Hepatic stellate cell (primary cell): ENCODE measurements around the gene KRTAP1-4.
"Not testable (repeated sequence)": the region's sequence is repeated elsewhere in the genome, so short reads cannot be mapped to it uniquely, and the experiment has no call there.

Experiments used
- DNase-seq: peaks from one replicate; pipeline ENCODE4 v3.0.0; 2011; ENCODE audit warnings: low spot score

Gene KRTAP1-4, protein sequence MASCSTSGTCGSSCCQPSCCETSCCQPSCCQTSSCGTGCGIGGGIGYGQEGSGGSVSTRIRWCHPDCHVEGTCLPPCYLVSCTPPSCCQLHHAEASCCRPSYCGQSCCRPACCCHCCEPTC

DNA sequence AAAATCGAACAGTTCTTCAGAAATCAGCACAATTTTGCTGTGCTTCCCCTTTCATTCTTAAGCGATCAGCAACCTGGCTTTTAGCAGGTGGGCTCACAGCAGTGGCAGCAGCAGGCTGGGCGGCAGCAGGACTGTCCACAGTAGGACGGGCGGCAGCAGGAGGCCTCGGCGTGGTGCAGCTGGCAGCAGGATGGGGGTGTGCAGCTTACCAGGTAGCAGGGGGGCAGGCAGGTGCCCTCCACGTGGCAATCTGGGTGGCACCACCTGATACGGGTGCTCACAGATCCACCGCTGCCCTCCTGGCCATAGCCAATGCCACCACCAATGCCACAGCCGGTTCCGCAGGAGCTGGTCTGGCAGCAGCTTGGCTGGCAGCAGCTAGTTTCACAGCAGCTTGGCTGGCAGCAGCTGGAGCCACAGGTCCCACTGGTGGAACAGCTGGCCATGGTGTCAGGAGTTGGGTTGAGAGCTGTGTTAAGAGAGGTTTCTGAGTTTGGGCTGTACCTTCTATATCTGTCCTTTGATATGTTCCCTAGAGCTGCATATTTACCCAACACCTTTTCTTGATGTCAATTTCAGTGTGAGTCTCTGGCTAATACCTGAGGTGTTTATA, at the start of gene KRTAP1-4:
TSS of gene KRTAP1-4 (minus strand) at position 563 of the 613 bp plus-strand sequence. CDS start at position 446, 117 bp downstream.
- no peak for DNase-seq

DNA sequence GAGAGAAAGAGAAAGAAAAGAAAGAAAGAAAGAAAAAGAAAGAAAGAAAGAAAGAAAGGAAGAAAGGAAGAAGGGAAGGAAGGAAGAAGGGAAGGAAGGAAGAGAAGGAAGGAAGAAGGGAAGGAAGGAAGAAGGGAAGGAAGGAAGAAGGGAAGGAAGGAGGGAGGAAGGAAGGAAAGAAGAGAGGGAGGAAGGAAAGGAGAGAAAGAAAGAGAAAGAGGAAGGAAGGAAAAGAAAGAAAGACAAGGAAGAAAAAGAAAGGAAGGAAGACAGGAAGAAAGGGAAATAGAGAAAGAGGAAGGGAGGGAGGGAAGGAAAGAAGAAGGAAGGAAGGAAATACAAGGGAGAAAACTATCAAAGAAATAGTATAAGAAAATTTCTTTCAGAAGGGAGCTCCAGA, 46.8 kb upstream of the KRTAP1-4 start:
- DNase-seq, result no peak

DNA sequence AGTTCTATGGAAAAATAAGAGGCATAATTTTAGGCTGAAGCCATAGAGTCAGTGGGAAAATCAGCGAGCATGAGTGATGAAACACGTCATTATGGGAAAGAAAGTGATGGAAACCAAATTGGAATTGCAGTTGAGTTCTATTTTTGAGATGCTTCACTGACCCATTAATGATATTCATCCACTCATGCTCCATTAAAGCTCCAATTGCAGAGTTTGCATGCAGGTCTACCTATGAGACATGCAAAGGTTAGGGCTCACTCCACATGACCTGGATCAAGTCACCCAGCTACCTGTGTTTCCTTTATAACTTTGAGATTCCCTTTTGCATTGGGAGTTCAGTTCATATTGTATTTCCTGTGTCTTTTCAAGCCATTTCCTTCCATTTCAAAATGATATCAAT, 43.7 kb upstream of the KRTAP1-4 start:
- no peak for DNase-seq

DNA sequence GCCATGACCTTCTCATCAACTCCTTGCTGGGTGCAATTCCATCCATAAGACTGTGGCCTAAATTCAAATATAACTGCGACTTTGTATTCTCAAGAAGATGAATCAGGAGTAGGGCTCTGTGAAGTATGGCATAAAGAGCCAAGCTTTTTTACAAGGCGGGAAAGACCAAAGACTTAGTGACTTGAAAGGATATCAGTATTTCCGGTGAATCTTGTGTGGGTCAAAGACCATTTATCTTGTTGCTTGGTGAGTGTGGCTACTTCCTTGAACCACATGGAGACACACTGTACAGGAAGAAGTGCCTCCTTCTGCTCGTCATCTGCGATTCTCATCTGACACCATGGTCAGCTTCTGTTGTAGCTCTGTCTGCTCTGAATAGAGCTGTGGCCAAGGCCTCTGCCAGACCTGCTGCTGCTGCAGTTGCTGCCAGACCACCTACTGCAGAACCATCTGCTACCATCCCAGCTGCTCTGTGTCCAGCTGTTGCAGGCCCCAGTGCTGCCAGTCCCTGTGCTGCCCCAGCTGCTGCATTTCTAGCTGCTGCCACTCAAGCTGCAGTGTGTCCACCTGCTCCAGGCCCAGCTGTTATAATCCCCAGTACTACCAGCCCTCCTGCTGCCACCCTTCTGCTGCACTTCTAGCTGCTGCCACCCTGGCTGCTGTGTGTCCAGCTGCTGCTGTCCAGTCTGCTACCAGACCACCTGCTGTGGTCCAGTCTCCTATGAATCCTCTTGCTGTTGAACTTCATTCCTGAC, 41.8 kb upstream of the KRTAP1-4 start:
- no peak for DNase-seq

DNA sequence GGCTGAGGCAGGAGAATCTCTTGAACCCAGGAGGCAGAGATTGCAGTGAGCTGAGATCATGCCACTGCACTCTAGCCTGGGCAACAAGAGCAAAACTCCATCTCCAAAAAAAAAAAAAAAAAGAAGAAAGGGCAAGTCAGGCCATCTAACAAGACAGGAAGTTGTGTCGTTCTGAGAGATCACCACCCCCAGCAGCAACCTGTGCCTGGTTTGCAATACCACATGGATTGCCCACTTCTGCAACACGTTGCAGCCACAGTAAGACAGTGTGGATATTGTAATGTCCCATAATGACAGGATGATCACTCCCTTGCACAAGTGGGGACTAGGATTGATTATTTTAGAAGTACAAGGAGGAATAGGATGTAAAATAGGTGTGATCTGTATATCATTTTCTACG, 39.0 kb upstream of the KRTAP1-4 start:
- DNase-seq, result no peak

DNA sequence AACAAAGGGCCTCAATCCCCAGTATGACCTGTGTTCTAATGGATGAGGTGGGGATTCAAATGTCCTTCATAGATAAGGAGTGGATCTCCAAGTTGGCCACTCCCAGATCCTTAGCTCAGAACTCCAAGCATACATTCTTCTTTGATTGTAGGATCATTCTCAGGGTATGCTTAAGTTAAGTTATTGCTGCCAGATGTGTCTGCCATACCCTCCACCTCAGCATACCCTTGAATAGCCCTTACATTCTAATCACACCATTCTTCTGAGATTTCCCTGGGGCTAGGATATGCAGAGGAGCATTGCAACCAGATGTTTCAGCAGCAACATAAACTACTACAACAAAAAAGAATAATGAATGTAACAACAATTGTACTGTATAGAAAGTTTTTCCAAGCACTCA, 37.3 kb upstream of the KRTAP1-4 start:
- DNase-seq, result no peak

DNA sequence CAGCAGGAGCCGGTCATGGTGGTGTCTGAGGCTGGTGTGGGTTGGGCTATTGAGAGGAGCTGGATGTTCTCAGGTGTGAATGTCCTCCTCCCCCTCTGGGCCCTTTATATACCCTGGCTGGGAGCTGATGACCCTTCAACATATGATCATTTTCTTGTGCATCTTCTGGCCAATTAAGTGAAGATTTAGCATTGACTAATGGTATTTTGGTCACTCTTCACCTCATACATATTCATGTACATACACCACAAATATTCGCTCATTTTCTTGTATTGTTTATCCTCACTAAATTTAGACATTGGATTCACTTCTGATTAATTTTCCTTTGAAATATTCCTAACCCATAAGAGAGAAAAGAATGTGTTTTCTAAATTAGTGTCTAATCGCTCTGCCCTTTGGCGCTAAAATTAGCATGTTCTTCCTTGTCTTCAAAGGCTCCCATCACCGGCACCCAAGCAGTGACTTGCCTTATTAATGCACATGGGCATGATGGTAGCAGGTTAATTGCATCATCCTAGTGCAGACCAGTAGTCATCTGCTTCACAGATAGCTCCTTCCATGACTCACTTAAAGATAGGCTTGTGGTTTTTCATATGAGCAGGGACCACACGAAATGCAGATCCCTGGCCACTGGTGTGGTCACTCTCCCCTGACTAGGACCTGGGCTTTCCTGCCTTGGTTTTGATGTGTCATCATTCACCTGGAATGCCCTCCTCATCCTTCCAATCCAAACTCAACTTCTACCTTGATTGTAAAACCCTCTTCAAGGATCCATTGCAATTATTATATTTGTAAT, 36.0 kb upstream of the KRTAP1-4 start, which contains the start of gene KRTAP2-4:
TSS of gene KRTAP2-4 (minus strand) at position 51 of the 796 bp plus-strand sequence. CDS start at position 17, 34 bp downstream.
- DNase-seq, result peak; percentile 78

DNA sequence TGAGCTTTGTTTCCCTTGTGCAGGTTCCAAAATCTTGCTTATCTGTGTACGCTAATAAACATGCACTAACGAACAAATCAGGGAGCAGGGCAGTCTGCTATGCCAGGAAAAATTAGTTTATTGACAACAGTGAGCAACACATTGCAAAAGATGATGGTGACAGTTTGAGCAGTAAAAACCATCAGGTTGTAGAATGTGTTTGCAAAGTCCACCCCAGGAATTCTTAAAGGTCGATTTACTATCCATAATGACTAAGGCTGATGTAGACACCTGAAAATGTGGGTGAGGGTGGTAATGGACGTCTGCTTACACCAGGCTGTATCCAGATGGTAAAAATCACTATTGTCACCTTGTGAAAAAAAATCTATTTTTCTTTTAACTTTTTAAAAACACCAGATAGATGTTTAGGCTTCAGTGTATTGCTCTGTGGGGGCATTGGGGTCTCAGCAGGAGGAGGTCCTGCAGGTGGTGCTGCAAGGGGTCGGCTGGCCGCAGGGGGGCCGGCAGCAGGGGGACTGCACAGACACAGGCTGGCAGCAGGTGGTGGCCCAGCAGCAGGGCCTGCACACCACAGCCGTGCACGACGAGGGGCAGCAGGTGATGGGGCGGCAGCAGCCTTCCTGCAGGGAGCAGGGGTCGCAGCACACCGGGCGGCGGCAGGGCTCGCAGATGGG, 35.2 kb upstream of the KRTAP1-4 start:
- not testable (repeated sequence) for DNase-seq

DNA sequence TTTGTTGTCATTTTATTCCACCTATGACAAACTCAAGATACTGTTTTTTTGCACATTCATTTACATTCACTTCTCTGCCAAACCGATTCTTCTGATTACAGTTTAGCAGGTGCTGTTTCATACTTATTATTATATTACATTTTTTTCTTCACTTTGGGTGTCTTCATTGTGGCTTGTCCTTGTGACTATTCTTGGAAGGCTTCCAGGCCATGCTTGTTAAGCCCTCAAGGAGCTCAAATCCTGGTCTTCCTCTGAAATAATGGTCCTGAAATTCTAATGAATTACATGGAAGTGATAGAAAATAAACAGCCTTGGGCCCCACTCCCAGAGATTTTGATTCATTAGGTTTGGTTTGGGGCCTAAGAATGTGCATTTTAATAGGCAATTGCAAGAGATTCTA, 34.3 kb upstream of the KRTAP1-4 start:
- no peak for DNase-seq

DNA sequence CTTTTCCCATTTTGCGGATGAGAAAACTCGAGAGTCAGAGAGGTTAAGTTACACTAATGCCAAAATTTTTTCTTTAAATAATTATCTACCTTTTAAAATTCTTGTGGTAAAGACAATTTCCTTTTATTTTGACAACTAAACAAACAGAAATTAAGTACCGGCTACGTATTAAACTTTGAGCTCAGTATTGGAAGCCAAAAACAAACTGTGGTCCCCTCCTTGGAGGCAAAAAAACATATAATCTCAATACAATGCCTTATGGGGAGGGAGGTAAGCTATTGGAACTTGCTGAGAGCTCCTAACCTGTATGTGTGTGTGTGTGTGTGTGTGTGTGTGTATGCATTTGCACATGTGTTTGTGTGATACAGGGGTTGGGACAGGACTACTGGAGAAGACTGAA, 33.5 kb upstream of the KRTAP1-4 start:
- DNase-seq, result no peak

DNA sequence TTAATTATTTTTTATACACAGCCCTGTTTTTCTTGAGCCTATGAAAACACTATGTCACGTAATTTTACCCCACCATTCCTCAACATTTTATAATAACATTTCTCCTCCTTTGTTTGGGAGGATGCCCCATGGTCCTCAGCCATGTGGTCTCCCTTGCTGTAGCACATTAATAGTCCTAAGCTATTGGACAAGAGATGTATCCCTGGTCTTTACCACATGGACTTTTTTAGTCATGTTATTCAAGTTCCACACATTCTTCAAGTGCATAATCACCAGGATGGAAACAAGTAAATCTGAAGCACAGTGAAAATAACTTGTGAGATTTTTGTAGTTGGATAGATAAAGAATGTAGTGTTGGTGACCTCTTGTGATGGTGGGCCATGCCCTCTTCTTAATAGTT, 32.0 kb upstream of the KRTAP1-4 start:
- DNase-seq, result peak; percentile 87

DNA sequence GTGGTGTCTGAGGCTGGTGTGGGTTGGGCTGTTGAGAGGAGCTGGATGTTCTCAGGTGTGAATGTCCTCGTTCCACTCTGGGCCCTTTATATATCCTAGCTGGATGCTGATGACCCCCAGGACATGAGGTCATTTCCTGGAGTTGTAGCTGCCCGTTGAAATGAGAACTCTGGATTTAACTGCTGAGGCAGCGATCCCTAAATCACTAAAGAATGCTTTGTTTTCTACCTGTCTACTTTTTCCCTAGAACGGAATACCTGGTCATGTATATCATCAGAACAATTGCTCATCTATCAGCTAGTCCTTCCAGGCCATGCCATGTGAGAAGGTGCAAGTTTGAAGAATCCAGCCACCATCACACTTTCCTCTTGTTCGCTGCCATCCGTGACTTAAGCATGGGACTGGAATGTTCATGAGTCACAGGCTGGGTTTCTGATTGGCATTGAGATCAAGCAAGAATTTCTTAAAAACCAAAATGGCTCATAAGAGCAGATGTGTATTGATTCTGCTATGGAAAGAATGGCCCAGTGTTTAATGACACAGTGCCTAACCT, 30.1 kb upstream of the KRTAP1-4 start, which contains the start of gene KRTAP2-3:
TSS of gene KRTAP2-3 (minus strand) at position 63 of the 553 bp plus-strand sequence. CDS start 64 bp downstream, outside the sequence.
- peak; percentile 72 for DNase-seq

DNA sequence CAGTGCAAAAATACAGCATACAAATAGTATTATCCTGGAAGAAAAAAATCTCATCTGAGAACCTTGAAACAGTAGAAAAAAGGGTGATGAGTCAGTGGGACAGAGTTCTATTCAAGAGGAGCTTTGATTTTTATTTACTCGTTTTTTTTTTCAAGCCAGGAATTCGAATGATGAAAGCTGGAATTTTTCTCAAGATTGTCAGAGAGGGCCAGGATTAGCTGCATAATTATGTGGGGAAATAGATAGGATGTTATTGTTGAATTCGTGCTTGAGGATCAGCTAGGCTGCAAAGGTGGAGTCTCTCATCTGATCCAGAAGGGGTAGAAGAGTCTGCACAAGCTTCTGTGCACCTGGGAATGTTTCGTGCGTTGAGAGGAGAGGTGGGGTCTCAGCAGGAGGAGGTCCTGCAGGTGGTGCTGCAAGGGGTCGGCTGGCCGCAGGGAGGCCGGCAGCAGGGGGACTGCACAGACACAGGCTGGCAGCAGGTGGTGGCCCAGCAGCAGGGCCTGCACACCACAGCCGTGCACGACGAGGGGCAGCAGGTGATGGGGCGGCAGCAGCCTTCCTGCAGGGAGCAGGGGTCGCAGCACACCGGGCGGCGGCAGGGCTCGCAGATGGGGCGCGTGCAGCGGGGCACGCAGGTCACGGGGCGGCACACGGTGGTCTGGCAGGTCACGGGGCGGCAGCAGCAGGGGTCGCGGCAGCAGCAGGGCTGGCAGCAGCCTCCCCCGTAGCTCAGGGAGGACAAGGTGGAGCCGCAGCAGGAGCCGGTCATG, 29.5 kb upstream of the KRTAP1-4 start:
- peak; percentile 71 for DNase-seq

DNA sequence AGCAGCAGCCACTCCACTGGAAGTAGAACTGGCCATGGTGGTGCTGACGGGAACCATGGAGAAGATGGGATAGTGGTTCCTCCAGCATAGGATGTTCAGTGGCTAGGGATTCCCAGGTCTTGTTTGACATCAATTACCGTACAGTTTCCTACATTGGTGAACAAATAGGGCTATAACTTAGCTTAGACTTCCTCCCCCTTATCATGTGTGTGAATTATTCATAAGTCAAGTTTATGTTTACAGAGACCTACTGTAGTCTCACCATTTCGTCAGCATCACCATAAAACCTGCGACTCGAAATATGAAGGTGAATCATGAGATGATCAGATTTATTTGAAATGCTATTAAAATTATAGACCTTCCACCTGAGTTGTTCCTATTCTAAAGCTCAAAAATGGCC, 28.7 kb upstream of the KRTAP1-4 start:
- no peak for DNase-seq

DNA sequence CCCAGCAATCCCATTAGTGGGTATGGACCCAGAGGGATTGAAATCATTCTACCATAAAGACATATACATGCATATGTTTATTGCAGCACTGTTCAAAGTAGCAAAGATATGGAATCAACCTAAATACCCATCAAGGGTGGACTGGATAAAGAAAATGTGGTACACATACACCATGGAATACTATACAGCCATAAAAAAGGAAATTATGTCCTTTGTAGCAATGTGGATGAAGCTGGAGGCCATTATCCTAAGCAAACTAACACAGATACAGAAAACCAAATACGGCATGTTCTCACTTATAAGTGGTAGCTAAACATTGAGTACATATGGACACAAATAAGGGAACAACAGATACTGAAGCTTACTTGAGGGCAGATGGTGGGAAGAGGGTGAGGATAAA, 27.6 kb upstream of the KRTAP1-4 start:
- DNase-seq, result no peak

DNA sequence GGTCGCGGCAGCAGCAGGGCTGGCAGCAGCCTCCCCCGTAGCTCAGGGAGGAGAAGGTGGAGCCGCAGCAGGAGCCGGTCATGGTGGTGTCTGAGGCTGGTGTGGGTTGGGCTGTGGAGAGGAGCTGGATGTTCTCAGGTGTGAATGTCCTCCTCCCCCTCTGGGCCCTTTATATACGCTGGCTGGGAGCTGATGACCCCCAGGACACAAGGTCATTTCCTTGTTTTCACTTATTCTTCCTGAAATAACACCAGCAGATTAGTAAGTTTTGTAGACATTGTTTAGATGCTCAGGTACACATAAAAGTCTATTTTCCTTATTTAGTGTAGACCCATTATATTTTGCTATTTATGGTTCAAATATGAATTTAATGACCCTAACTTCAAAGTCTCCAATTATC, 25.1 kb upstream of the KRTAP1-4 start, which contains the start of gene KRTAP2-2:
TSS of gene KRTAP2-2 (minus strand) at position 101 of the 400 bp plus-strand sequence. CDS start at position 82, 19 bp downstream.
- not testable (repeated sequence) for DNase-seq

DNA sequence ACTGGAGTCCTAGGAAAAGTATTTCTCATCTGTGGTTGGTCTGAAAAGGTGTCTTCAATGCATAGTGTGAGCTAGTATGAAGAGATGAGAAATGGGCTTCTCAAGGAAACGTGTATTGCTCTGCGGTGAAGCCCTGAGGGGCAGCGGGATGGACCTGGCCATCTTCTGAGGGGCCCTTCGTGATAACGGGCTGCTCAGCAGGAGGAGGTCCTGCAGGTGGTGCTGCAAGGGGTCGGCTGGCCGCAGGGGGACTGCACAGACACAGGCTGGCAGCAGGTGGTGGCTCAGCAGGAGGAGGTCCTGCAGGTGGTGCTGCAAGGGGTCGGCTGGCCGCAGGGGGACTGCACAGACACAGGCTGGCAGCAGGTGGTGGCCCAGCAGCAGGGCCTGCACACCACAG, 24.6 kb upstream of the KRTAP1-4 start:
- not testable (repeated sequence) for DNase-seq

DNA sequence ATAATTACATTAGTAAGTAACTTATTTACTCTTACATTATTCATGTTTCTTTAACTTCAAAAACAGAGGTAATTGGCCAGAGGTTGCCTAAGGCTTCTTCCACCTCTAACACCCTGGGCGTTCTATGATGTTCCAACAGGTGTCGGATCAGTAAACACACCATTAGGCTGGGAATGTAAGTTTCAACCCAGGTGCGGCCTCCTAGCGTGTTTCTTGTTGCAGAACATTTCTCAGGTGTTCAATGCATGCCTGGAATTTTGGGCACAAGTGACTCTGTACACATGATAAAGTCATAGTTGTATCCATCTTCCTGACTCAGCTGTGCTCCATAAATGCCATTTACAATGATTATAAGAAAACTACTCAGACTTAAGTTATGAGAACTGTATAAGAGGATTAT, 24.0 kb upstream of the KRTAP1-4 start:
- no peak for DNase-seq

DNA sequence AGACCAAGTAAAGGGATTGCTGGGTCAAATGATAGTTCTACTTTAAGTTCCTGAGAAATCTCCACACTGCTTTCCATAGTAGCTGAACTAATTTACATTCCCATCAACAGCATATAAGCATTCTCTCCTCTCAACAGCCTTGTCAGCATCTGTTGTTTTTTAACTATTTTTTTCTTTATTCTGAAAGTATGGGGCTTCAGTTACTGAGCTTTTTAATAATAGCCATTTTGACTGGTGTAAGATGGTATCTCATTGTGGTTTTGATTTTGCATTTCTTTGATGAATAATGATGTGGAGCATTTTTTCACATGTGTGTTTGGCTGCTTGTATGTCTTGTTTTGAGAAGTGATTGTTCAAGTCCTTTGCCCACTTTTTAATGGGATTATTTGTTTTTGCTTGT, 22.6 kb upstream of the KRTAP1-4 start:
- no peak for DNase-seq

DNA sequence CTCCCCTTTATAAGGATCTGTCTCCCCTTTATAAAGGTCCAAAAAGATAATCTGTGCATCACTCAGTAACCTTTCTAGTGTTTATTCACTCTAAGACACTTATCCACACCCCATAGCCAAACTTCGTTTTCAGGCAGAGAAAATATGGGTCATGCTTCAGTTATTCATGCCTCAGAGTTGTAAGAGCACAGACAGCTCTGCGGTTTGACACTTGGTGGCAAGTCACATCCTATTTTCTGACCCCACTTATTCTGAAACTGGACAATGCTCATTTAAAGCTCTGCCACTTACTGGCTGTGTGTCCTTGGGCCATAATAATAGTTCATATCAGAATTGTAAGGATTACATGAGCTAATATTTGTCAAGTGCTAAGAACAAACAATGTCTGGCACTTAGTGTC, 19.1 kb upstream of the KRTAP1-4 start:
- peak; percentile 79 for DNase-seq

DNA sequence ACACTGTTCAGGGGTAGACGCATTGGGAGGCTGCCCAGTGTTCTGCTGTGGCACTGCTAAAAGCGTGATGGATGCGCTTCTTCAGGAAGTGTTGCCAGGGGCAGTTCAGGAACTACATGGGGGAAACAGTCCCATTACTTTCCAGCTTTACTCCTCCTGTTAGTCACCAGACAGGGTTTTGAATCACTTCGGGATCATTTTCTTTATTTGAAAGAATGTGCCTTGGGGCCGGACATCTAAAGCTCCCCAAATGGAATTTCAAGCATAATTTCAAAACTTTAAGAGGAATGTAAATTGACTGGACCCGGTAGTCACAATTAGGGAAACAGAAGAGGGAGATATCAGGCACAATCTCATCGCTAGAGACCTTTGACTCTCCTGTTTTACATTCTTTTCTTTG, 18.4 kb upstream of the KRTAP1-4 start:
- DNase-seq, result peak; percentile 85
